NCI-H345 (cell line): ENCODE measurements around the gene METTL23.

Experiments
- DNase-seq: peaks from one replicate; lab custom pipeline; 2025; lab: John Stamatoyannopoulos, UW

METTL23 gene

DNA sequence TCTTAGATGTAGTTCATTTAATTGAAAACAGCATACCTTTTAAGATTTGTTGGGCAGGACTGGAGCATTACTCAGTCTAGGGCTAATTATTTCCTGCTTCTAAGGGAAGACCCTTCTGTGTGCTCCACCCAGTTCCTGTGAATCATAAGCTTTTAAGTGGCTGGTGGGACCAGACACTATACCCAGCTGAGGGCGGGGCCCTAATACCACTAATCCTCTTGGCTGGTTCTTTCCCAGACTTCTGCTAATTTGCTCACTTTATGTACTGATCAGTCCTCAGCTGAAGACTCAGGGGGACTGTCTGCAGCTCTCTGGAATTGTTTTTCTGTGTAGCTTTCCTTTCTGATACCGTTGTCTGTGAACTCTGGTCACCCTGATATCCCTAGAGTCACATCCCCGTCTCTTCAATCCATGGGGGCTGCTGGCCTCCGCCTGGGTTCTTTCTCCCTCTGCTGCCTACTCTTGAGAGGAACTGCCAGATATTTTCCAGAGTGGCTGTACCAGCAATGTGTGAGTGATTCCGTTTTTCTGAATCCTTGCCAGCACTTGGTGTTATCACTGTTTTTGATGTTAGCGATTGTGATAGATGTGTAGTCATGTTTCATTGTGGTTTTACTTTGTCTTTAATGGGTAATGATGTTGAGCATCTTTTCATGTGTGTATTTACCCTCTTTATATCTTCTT is 46.3 kb downstream of the METTL23 start:
- DNase-seq, result no peak

DNA sequence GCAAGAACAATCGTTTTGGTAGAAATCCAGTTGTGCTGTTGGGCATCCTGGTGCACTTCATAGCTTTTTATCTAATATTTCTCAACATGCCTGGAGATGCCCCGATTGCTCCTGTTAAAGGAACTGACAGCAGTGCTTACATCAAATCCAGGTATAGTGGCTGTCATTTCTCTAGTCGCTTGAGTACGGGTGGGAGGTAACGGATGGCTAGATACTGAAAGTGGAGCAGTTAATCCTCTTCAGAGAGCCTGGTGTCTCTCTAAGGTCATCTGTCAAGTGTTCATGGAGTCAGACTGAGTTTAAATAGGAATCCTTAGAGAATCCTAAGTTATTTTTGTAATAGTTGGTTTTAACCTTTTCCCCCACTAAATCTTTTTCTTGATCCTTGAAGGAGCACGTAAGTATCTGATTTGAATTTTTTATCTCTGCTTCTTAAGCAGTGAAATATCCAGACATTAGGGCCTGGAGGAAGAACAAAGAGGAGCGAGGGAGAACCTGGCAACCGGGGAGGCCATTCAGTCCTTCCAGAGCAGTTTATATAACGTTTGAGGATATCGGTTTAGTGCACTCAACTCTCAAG is 48.5 kb downstream of the METTL23 start:
- no peak for DNase-seq

DNA sequence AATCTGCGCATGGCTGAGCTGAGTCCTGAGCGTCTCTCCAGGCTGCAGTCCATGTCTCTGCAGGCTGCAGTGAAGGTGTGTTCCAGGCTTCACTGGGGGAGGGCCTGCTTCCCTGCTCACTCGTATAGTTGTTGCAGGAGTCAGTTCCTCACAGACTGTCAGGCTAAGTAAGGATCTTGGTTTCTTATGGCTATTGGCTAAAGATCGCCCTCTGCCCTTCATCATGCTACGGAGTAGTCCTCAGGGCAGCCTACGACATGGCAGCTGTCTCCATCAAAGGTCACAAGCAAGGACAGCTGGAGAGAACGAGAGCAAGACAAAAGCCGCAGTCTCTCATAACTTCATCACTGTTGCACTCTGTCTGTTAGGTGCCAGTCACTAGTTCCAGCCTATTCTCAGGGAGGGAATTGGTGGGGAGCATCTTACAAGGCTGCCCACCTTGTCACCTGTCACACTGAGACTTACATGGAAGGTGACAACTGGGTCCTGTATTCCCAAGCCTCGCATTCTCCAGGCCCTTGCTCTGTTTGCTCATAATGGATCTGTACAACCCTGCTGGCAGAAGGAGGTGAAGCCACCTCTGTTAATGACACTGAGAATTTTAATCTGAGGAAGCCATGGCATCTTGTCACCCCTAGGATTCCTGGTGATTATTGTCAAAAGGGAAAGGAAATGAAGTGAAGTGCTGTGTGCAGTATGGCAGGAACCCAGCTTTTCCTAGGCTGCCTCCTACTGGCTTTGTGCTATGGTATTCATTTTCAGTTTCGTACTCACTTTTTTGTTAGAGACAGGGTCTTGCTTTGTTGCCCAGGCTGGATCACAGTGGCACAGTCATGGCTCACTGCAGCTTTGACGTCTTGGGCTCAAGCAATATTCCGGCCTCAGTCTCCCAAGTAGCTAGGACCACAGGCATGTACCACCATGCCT is 54.7 kb downstream of the METTL23 start:
- no peak for DNase-seq

DNA sequence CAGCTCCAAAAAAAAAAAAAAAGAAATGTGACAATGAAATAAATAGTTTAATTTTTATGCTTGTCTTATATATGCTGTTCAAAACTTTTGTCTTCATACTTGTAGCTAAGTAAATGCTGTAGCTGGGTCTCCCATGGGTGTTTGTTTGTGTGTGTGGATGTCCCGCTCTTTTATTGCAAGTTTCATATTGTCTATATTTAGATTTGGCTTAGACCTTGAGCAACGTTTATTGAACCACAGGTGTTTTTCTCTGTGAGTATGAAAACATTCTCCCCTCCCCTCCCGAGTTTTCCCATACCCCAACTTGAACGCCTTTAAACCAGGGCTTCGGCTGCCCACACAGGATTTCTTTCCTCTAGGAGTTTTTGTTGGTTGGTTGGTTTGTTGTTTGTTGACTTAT is 56.5 kb downstream of the METTL23 start:
- no peak for DNase-seq
